Measurements from ENCODE around the gene ZNF230. TPM values are rescaled to one million over a fixed set of nuclear protein-coding genes. Genes with fewer than 3 reads are reported as not detected.

The ZNF230 gene
- total RNA-seq: 0.86 and 2.2 TPM in 2 replicates

DNA sequence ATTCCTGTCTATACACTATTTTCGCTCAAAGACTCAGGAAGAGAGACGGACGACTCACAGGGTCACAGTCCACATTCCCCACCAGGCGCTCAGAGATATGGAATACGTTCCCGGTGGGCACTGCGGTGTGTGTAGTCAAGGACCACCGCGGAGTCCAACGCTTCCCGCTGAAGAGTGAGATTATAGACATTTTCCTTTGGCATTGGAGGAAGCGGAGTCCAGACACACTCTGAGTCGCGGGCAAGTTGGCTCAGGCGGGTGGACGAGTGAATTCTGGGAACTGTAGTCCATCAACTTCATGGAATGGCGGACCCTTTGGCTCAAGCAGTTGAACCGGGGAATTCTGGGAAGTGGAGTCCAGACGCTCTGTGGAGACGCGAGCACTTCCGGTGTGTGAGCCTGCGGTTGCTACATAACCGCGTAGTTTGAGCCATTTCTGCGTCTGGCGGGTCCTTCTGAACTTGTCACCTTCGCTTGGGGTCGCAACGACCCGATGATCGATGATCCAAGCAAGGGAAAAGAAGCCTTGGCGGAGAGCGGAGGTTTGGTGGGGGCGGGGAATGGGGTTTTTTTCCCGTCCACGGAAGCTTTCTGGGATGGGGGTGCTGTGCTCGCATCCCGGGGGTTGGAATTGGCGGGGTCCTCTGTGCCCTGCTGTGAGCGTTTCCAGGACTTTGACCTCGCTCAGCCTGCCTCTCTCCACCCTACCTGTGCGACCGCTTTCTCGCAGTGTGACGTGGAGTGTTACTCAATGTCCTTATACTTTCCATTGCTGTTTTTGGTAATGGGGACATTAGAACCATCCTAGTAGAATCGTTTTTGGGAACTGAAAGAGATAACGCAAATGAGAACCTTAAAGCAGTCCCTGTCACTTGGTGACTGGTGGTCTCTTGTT lies at the start of gene ZNF230:
TSS of gene ZNF230 (plus strand) at position 392 of the 895 bp plus-strand sequence. CDS start 4,122 bp downstream, outside the sequence.

DNA sequence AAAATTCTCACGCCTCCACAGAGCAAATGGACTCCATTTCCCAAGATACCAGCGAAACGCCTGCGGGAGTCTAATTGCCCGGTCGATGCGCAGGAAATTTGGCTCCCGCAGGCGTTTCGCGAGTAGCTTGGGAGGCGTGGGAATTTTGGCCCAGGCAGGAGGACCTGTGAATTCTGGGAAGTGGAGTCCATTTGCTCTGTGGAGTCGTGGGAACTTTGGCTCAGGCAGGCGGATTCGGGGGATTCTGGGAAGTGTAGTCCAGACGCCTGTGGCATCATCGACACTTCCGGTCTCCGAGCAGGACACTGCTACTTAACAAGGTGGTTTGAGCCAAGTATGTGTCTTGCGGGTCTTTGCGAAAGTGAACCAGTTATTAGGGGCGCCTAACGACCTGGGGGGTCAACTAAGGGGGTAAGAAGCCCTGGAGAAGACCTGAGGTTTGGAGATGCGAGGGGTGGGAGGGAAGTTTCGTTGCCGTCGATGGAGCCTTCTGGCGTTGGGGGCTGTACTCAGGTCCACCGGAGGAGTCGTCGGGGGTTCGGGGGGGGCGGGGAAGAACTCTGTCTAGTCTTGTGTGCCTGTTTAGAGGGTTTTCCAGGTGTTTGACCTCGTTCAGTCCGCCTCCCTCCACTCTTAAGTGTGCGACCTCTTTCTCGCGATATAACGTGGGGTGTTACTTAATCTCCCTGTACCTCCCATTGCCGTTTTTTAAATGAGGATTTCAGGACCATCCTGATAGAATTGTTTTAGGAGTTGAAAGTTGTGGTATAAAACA lies 18.7 kb upstream of the ZNF230 start, which contains the start of gene ZNF155:
TSS of gene ZNF155 (plus strand) at position 277 of the 775 bp plus-strand sequence. CDS start 4,356 bp downstream, outside the sequence.

DNA sequence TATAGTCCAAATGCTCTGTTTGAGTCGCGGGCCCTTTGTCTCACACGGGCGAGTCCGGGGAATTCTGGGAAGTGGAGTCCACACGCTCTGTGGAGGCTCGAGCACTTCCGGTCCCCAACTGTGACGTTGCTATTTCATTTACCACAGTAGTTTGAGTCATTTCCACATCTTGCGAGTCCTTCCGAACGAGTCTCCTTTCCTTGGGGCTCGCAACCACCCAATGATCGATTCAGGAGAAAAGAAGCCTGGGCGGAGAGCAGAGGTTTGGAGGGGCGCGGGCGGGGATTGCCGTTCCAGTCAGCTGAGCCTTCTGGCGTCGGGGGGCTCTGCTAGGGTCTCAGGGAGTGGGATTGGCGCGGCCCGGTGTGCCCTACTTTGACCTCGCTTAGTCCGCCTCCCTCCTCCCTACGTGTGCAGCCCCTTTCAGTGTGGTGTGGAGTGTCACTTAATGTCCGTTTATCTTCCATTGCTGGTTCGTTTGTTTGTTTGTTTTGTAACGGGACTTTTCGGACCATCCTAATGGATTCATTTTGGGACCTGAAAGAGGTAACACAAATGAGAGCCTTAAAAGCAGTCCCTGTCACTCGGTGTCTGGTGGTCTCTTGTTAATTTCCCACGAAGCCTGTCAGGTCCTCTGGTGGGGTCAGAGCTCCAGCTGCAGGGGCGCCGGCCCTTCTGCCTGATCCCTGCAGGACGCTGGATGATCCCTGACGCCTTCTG lies 22.6 kb downstream of the ZNF230 start, which contains the start of gene ZNF222:
TSS of gene ZNF222 (plus strand) at position 163 of the 720 bp plus-strand sequence. CDS start at position 221, 58 bp downstream.

DNA sequence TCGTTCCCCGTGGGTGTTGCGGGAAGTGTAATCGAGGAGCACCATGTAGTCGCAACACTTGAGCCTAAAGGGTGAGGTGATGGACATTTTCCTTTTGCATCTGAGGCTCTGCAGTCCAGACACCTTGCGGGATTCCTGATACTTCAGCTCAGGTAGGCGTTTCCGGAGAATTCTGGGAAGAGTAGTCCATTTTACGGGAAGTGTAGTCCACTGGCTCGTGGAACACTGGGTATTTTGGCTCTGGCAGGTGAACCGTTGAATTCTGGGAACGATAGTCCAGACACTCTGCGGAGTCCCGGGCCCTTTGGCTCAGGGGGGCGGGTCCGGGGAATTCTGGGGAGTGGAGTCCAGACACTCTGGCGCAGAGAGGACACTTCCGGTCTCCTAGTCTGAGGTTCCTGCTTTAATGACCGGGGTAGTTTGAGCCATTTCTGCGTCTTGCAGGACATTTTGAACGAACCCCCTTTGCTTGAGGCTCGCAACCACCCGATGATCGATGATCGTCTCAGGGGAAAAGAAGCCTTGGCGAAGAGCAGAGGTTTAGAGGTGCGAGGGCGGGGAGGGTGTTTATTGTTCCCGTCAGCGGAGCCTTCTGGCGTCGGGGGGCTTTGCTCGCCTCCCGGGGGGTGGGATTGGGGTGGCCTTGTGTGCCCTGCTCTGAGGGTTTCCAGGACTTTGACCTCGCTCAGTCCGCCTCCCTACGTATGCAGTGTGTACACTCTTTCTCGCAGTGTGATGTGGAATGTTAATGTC lies 49.1 kb downstream of the ZNF230 start, which contains the start of gene ZNF223:
TSS of gene ZNF223 (plus strand) at position 387 of the 753 bp plus-strand sequence. CDS start 3,141 bp downstream, outside the sequence.

Other genes with a start within 250 kb of the ZNF230 start
- gene SMG9, start 248.0 kb upstream of the ZNF230 start, total RNA-seq: 12.8 and 23.1 TPM in 2 replicates
- gene KCNN4, start 222.0 kb upstream of the ZNF230 start, total RNA-seq: 9.2 and 19.3 TPM in 2 replicates
- gene LYPD5, start 200.5 kb upstream of the ZNF230 start, total RNA-seq: 2.6 and 4.1 TPM in 2 replicates
- gene ZNF283, start 175.6 kb upstream of the ZNF230 start, total RNA-seq: 2.6 and 4.8 TPM in 2 replicates
- gene ZNF404, start 119.0 kb upstream of the ZNF230 start, total RNA-seq: 0.11 and 1.6 TPM in 2 replicates
- 4.9 and 5.2 TPM in 2 replicates for gene ZNF45, start 67.7 kb upstream of the ZNF230 start, total RNA-seq
- 1.1 and 1.9 TPM in 2 replicates for gene ZNF221, start 51.7 kb upstream of the ZNF230 start, total RNA-seq
- 3.8 and 4.1 TPM in 2 replicates for gene ZNF155, start 18.8 kb upstream of the ZNF230 start, total RNA-seq
- 2.5 and 4.4 TPM in 2 replicates for gene ZNF222, start 22.4 kb downstream of the ZNF230 start, total RNA-seq
- 2.2 and 4.3 TPM in 2 replicates for gene ZNF223, start 49.1 kb downstream of the ZNF230 start, total RNA-seq
- 0.80 and 0.86 TPM in 2 replicates for gene ZNF284, start 69.2 kb downstream of the ZNF230 start, total RNA-seq
- 9.2 and 11.9 TPM in 2 replicates for gene ZNF224, start 91.4 kb downstream of the ZNF230 start, total RNA-seq
- 1.2 and 1.7 TPM in 2 replicates for gene ZNF225, start 110.4 kb downstream of the ZNF230 start, total RNA-seq
- 2.0 and 2.6 TPM in 2 replicates for gene ZNF234, start 138.6 kb downstream of the ZNF230 start, total RNA-seq
- 5.2 and 15.1 TPM in 2 replicates for gene ZNF226, start 162.1 kb downstream of the ZNF230 start, total RNA-seq
- 6.8 TPM in 2 replicates for gene ZNF227, start 209.6 kb downstream of the ZNF230 start, total RNA-seq